CD4-positive, CD25-positive, alpha-beta regulatory T cell (primary cell): ENCODE results near the gene PYCR2. TPM values are rescaled to one million over a fixed set of nuclear protein-coding genes. Genes with fewer than 3 reads are reported as not detected.

Experiments
- polyA plus RNA-seq, 4 donors: library from polyadenylated mRNA; unstranded; fragments of 300-500 nt; fragmentation: Illumina TruSeq; gene quantifications; one replicate each; pipeline ENCODE4 v1.2.3, GENCODE V29; 2021
- total RNA-seq: library from RNA; stranded (reverse); gene quantifications from one replicate; pipeline ENCODE4 v1.2.3, GENCODE V29; 2022

PYCR2 gene
- total and polyA plus RNA-seq, 5 donors from 2014 or later, result 51.6 to 74.6 (median 66.3) TPM

Other genes starting within 250 kb of the PYCR2 start
- gene SRP9, start 146.4 kb downstream of the PYCR2 start, total RNA-seq, result 76.7 TPM
- gene SRP9, start 146.4 kb downstream of the PYCR2 start, polyA plus RNA-seq, result 100 to 1,000 TPM; 292 to 367 (median 345) TPM
- 0.62 TPM for gene EPHX1, start 114.1 kb downstream of the PYCR2 start, total RNA-seq
- gene EPHX1, start 114.1 kb downstream of the PYCR2 start, polyA plus RNA-seq, result under 1 TPM in 3 of 4 donors, not detected in 1; 0.11 to 0.52 (median 0.38) TPM
- gene TMEM63A, start 41.9 kb downstream of the PYCR2 start, total RNA-seq, result 454 TPM
- 10 to 100 TPM; 66.9 to 72.2 (median 69.3) TPM for gene TMEM63A, start 41.9 kb downstream of the PYCR2 start, polyA plus RNA-seq
- 0.39 TPM for gene LEFTY1, start 35.1 kb downstream of the PYCR2 start, total RNA-seq
- gene LEFTY1, start 35.1 kb downstream of the PYCR2 start, polyA plus RNA-seq, result under 1 TPM in 2 of 4 donors, not detected in 2; 0.13 to 0.17 TPM
- gene LEFTY2, start 17.0 kb upstream of the PYCR2 start, total RNA-seq, result not detected
- gene LEFTY2, start 17.0 kb upstream of the PYCR2 start, polyA plus RNA-seq, result not detected
- 38.1 TPM for gene SDE2, start 75.1 kb upstream of the PYCR2 start, total RNA-seq
- gene SDE2, start 75.1 kb upstream of the PYCR2 start, polyA plus RNA-seq, result 10 to 100 TPM in 2 of 4 donors, 1 to 10 TPM in 2; 5.9 to 11.6 (median 9.7) TPM
- 408 TPM for gene H3-3A, start 138.5 kb upstream of the PYCR2 start, total RNA-seq
- 1,000 to 10,000 TPM in 2 of 4 donors, 100 to 1,000 TPM in 2; 858 to 1,137 (median 1,025) TPM for gene H3-3A, start 138.5 kb upstream of the PYCR2 start, polyA plus RNA-seq